ENCODE data around the gene CD53.

The CD53 gene

DNA sequence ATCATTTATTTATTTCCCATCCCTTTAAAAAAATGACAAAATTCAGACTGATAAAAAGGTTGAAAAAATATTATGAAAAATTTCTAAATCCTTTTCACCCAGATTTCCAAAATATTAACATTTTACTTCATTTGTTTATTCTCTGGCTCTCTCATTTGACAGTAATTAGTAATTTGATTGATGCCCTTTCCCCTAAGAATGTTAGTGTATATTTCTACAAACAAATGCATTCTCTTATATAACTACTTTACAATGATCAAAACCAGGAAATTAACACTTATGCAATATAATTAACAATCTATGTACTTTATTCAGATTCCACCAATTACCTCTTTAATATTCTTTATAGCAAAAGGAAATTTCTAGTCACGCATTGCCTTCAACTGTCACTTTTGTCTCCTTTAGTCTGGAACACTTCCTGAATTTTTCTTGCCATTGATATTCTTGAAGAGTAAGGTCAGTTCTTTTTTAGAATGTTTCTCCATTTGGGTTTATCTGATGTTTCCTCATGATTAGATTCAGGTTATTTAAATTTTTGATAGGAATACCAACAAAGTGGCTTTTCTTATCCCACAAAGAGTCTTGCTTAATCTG is 3.9 kb downstream of the CD53 start:
- DNase-seq (ENCODE audit: low spot score) = no peak

DNA sequence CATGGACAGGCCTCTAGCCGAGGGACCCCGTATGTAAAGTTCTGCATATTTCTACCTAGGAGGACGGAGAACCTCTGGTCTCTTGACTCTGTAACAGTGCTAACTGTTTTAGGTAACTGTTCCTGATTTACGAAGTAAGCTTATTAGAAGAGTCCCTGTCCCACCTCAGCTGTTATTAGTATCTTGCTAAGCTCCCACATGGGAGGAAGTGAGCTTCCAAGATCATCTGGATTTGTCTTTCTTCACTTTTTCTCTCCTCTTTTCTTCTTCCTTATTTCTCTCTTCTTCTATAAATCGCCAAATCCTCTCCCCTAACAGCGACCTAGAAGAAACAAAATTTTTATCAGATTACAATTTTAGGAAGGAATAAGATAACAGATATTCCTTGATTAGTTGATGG is 4.4 kb downstream of the CD53 start:
- DNase-seq (ENCODE audit: low spot score) = no peak

DNA sequence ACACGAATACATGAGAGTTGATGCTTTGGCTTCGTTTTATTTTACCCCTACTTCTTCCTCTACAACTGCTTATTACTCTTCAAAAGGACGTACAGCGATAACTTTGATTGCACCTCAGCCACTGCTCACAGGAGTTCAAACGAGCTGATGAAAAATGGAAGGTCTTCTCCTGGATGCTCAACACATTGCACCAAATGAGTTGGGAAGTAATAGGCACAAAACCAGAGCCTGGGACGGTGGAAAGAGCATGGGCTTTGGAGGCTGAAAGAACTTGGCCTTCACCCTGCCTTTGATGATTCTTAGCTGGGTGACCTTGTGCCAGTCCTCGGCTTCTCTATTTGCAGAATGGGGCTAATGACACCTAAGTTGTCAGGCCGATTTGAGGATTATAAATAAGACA is 4.8 kb downstream of the CD53 start:
- DNase-seq (ENCODE audit: low spot score) = no peak

DNA sequence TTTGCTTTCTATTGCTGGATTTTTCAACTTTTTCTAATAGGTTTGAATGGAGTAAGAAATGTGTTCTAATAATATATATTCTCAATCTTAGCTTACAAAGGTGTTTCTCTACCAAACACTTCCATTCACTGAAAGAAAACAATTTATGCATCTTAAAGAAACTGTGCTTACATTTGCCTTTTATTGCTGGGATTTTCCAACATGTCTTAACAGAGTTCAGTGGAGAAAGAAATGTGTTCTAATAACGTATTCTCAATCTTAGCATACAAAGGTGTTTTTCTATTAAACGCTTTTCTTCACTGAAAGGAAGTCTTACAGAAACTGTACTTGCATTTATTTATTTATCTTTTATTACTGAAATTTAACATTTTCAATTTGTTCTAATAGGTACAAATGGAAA is 5.6 kb downstream of the CD53 start:
- no peak for DNase-seq (ENCODE audit: low spot score)

DNA sequence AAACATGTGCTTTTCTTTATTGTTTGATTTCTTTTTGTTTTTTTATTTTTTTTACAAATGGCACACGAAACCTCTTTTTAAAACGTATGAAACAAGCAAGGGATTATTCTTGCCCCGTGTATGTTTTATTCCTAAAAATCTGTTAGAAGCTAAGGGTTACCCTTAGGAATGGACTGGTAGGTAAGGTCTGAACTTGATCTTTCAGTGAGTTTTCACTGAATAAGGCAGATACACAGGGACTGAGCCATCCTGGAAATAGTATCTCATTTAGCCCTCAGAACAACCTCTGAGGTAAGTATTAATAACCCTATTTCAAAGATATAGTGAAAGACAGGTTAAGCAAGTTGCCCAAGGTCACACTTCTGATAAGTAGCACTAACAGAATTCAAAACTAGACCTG is 6.0 kb downstream of the CD53 start:
- no peak for DNase-seq (ENCODE audit: low spot score)

DNA sequence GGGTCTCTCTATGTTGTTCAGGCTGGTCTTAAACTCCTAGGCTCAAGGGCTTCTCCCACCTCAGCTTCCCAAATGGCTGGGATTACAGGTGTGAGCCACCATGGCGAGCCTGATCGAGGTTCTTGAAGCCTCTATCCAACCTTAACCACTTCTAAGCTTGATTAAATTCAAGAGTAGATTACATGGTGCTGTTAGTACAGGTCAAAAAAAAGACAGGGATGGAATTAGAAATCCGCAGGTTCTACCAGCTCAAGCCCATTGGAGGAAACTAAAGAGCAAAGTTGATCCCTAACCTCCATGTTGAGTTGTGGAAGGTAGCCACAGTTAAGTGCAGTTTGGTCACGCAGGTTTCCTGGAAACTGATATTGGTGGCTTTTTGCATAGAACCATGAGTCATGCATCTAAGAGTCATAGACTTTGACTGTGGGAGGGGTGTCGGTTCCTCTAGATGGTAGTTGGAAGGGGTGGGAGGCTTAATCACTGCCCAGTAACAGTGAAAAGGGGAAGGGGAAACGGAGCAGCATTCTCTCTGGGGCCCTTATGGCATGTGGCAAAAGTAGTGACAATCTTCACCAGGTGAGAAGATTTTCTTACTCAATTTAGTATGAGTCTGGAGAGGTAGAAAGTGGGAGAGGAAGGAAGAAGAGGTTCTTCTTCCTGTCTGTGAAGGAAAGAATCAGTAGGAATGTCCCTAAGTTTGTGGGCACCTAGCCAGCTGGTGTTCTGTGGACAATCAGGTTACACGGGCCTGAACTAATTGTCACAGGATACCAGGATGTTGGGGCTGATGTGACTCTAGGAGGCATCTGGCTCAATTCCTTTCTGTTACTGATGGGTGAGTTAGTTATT is 7.0 kb downstream of the CD53 start:
- peak; percentile 7 for DNase-seq (ENCODE audit: low spot score)

DNA sequence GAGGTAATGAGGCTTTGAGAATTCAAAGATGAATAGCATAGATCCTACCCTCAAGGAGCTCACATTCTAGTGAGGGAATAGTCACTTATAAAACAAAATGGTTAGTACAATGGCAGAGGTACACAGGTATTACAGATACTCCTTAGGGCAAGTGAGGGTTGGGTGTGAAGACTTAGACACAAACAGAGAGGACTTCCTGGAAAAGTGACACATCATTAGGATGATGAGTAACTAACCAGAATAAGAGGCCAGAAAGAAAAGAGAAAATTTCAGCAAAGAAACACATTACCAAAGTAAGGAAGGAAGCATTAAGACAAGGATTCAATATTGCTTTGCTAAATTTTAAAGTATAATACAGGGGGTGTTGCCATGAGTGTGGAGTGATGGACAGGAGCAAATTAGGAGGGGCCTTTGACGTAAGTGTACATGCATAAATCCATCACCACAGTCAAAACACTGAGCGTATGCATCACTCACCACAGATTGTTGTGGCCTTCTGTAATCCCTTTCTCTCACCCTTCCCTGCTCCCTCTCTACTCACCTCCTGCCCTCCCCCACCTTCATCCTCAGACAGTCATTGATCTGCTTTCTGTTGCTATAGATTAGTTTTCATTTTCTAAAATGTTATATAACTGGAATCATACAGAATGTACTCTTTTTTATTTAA is 7.9 kb downstream of the CD53 start:
- no peak for DNase-seq (ENCODE audit: low spot score)

DNA sequence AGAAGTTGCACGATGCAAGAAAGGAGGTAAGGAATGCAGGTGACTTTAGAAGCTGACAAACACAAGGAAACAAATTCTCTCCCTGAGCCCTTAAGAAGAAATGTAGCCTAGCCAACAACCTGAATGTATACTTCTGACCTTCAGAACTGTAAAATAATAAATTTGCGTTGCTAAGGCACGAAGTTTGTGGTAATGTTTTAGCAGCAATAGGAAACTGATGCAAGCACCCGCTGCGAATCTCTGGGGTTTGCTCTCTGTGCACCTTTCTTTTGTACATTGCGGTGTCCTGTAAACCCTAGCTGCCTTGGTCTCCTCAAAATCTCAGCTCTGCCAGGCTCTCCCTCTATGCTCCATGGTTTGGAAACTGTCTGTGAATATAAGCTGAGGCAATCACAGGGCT is 15.1 kb downstream of the CD53 start:
- DNase-seq (ENCODE audit: low spot score) = no peak

DNA sequence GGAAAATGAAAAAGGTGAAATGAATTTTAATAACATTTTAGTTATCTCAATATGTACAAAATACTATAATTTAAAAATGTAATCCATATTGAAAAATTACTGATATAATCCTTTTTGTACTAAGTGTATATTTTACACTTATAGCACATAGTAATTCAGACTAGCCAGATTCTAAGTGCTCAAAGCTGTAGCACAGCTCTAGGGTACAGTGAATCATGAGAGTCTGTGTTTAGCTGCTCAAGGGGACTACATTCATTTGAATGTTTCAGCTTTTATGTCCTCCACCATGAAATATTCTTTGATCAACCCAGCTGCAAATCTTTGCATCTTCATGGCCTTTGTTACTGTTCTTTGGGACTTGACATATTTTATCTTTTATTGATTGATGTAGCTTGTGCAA is 15.7 kb downstream of the CD53 start:
- DNase-seq (ENCODE audit: low spot score) = no peak

DNA sequence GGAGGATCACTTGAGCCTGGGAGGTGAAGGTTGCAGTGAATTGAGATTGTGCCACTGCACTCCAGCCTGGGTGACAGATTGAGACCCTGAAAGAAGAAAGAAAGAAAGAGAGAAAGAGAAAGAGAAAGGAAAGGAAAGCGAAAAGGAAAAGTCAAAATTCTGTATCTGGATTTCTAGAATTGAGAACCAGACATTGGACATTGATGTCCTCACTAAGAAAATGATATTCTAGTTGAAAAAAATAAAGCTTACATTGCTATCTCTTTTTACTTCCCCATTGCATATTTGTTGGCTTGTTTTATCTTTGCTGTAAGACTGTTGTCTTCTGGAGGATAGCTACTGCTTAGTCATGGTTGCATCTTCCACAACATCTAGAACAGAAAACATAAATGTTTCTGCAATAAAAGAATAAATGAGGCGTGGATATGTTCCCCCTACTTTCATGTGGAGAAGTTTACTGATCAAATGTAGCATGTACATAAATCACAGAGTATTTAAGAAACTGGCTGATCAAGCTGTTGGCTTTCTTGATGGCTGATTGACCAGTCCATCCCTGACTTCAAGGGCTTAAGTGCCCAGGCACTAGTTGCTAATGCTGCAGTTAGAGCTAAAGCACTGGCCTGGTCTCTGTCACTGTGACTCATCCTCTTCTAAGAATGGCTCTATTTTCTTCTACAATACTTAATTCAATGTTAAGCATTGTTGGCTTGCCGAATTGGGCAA is 17.7 kb downstream of the CD53 start:
- no peak for DNase-seq (ENCODE audit: low spot score)

DNA sequence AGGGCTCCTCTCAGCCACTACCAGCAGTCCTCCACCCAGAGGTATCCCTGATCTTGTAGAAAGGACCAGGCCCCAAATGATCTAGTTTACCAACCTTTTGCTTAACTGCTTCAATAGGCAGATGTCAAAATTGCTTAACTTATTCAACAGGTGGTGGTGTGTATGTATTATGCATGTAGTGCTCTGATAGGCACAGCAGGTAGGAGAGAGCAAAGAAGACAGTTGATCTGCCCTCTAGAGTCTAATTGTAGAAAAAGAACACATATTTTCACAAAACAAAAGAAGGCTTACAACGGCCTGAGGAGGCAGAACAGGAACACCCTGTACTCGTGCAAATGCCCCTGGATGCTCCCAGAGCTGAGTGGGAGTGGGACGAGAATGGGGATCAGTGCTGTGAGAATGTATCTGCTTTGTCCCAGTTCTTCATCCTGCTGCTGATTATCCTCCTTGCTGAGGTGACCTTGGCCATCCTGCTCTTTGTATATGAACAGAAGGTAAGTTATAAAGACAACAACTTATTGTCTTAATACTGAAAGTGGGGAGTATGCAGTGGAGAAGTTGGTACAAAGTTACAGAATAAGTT is 21.1 kb downstream of the CD53 start:
- DNase-seq (ENCODE audit: low spot score) = no peak

DNA sequence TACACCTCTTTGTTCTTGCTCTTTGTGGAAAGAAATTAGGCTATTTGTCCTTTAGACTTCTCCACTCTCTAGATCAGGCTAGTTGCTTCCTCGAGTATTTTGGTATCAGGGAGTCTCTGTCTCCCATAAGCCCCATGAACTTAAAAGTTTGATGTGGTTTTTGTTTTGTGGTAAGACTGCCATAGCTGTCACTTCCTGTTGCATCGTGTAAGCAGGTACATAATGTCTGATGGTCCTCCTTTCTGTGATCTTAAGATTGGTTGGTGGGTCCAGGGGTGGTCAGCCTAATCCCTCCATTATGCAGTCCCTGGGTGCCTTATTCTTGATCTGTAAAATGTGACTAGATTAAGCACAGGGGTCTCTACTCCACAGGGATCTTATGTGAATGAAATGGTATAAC is 23.1 kb downstream of the CD53 start:
- peak; percentile 20 for DNase-seq (ENCODE audit: low spot score)

DNA sequence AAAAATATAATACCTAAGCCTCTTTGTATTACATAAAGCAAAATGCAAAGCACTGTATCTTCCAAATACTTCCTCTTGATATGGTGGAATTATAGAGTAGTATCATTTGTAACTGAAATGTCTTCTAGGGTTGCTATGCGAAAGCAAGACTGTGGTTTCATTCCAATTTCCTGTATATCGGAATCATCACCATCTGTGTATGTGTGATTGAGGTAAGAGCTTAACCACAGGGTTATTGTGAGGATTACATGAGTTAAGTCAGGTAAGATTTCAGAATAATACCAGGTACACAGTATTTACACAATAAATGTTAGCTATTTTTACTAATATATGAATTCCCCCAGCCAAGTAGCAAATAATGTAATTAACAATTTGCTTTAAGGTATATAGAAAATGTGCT is 24.7 kb downstream of the CD53 start:
- no peak for DNase-seq (ENCODE audit: low spot score)

DNA sequence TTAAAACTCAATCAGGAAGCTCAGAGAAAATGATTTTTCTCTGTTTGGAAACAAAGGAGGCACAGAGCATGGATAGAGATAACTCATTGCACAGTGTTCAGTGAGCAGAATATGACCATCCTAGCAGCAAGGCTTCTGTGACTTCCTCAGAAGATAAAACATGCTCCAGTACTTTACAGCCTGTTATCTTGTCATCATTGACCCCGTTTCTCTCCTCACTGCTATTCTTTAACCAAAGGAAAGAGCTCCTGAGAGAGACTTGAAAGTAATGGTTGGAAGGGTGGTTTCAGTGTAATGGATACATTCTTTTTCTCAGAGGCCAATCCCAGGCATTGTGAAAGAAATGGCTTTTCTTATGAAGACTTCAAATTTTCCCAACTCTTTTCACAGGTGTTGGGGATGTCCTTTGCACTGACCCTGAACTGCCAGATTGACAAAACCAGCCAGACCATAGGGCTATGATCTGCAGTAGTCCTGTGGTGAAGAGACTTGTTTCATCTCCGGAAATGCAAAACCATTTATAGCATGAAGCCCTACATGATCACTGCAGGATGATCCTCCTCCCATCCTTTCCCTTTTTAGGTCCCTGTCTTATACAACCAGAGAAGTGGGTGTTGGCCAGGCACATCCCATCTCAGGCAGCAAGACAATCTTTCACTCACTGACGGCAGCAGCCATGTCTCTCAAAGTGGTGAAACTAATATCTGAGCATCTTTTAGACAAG is 25.9 kb downstream of the CD53 start:
- no peak for DNase-seq (ENCODE audit: low spot score)

DNA sequence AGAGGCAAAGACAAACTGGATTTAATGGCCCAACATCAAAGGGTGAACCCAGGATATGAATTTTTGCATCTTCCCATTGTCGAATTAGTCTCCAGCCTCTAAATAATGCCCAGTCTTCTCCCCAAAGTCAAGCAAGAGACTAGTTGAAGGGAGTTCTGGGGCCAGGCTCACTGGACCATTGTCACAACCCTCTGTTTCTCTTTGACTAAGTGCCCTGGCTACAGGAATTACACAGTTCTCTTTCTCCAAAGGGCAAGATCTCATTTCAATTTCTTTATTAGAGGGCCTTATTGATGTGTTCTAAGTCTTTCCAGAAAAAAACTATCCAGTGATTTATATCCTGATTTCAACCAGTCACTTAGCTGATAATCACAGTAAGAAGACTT is 26.5 kb downstream of the CD53 start:
- DNase-seq (ENCODE audit: low spot score) = no peak

DNA sequence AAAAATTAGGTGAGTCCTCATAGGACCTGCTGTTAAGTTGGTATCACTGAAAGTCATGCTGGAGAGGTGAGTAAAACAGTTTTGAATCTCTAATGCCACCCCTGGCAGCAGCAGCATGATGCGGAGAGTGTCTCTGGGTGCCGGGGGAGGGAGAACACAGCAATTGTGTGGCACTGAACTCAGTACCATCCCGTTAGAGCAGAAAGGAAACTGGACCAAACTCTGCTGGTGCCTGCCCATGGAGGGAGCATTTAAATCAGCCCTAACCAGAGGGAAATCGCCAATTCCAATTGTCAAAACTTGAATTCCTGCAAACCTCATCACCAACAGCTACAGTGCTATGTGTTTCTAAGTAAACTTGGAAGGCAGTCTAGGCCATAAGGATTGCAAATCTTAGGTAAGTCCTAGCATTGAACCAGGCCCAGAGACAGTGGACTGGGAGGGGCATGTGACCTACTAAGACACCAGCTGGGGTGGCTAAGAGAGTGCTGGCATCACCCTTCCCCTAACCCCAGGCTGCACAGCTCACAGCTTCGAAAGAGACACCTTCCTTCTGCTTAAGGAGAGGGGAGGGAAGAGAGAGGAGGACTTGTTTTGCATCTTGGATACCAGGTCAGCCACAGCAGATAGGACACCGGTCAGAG is 30.0 kb downstream of the CD53 start:
- DNase-seq (ENCODE audit: low spot score) = no peak

DNA sequence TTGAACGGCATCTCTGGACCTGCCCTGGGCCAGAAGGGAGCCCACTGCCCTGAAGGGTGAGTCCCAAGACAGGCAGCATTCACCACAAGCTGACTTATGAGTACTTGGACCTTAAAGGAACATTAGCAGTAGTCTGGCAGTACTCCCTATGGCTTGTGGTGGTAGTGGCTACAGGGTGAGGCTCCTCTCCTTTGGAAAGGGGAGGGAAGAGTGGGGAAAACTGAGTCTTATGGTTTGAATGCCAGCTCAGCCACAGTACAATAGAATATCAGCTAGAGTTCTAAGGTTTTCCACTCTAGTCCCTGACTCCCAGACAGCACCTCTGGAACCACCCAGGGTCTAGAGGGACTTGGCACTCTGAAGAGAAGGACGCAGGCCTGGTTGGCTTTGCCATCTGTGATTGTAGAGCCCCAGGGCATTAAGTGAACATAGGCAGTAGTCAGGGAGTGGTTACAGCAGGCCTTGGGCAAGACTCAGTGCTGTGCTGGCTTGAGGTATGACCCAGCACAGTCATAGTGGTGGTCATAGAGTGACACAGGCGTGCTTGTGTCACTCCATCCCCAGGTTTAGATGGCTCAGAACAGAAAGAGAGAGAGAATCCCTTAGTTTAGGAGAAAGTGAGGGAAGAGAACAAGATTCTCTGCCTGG is 31.0 kb downstream of the CD53 start:
- no peak for DNase-seq (ENCODE audit: low spot score)

DNA sequence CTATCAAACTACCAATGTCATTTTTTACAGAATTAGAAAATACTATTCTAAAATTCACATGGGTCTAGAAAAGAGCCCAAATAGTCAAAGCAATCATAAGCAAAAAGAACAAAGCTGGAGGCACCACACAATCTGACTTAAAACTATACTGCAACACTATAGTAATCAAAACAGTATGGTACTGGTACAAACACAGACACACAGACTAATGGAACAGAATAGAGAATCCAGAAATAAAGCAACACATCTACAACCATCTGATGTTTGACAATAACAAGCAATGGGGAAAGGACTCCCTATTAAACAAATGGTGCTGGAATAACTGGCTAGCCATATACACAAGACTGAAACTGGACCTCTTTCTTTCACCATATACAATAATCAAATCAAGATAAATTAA is 39.8 kb downstream of the CD53 start:
- no peak for DNase-seq (ENCODE audit: low spot score)

DNA sequence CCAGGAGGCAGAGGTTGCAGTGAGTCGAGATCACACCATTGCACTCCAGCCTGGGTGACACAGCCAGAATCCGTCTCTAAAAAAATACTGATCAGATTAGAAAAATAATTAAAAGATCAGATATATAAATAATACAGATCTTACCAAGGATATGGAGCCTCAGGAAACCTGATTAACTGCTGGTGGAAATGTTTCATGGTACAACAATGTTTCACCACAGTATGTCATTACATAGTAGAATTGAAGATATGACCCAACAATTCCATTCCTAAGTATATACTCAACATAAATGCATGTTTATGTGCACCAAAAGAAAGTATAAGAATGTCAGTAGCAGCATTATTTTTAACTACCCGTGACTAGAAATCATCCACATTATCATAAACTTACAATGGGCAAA is 41.7 kb downstream of the CD53 start:
- DNase-seq (ENCODE audit: low spot score) = no peak

DNA sequence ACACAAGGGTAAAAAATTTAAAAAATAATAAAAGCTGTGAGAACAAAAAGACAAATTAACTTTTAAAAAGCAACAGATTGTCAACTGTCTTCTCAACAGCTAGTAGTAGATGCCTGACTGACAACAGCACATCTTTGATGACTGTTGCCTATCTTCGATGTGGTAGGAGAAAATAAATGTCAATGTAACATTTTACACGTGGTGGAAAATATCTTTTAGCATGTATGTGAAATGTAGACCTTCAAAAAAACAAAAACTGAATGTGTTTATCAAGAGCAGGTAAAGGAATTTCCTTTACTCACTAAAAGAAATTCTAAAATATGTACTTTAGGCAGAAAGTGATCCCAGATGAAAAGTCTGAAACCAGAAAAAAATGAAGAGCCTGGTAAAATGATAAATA is 42.9 kb downstream of the CD53 start:
- no peak for DNase-seq (ENCODE audit: low spot score)

DNA sequence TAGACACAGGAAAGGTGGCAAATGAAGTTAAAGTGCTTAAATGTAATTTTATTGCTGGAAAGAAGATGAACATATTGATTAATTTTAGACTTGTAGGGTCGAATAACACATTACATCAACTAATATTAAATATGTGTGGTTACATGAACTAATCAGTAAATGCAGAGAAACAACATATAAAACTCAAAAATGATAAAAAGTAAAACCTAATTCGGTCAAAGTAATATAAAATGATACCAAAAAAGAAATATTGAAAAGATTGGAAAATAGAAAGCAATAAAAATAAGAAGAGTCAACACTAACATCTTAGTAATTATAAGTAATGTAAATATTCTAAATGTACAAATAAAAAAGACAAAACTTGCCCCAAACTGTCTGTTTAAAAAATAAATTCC is 43.3 kb downstream of the CD53 start:
- no peak for DNase-seq (ENCODE audit: low spot score)
